HFFc6 (cell line): ENCODE measurements around the gene KRT32. TPM values are rescaled to one million over a fixed set of nuclear protein-coding genes. Genes with fewer than 3 reads are reported as not detected.

Experiments
- DNase-seq: peaks from one replicate; pipeline ENCODE4 v3.0.0-alpha.2; 2018
- H3K27ac Mint-ChIP-seq: 2 replicates; pipeline ENCODE4 v1.8.0; 2020; ENCODE audit warnings: mild to moderate bottlenecking, mixed read lengths
- H3K27me3 Mint-ChIP-seq: 2 replicates; pipeline ENCODE4 v1.8.0; 2021; ENCODE audit warnings: mild to moderate bottlenecking, moderate library complexity, mixed read lengths; ENCODE audit not compliant: insufficient read depth
- H3K36me3 Mint-ChIP-seq: 2 replicates; pipeline ENCODE4 v1.8.0; 2021; ENCODE audit warnings: low read depth, mixed read lengths
- H3K4me1 Mint-ChIP-seq: 2 replicates; pipeline ENCODE4 v1.8.0; 2020; ENCODE audit warnings: low read depth, mixed read lengths
- H3K4me3 Mint-ChIP-seq: 2 replicates; pipeline ENCODE4 v1.8.0; 2020; ENCODE audit warnings: mild to moderate bottlenecking, moderate library complexity, mixed read lengths
- H3K9me3 Mint-ChIP-seq: 2 replicates; pipeline ENCODE4 v1.8.0; 2020; ENCODE audit warnings: mild to moderate bottlenecking, mixed read lengths
- CTCF ChIP-seq: fragments of 200-600 bp; sonication (generic); IDR thresholded peaks from 2 replicates; pipeline ENCODE4 v1.5.0; 2021; ENCODE audit warnings: antibody characterized with exemption, mild to moderate bottlenecking
- total RNA-seq, 6 experiments: library from RNA; stranded (reverse); fragmentation: NEBNext Ultra II Directional; extraction: Animal tissue kit (Norgen Biotek cat#: 25700); gene quantifications; 2 replicates in 1 of 6; 3 replicates in 5 of 6; pipeline ENCODE4 v1.2.3, GENCODE V29; 2021

Gene KRT32
- total RNA-seq, 6 experiments from 2014 or later: 0.14 TPM; not detected in 4

GRCh38 chr17:41505007-41505808, 38.0 kb upstream of the KRT32 start, which contains the start of gene KRT13:
KRT13 (minus strand) TSS chr17:41505612; CDS start chr17:41505550, 62 bp downstream.
- Mint-ChIP-seq H3K27me3 (no peaks in the 10 kb centered on the region; the same call in 1 of the 2 replicates), H3K36me3 (no peaks in the 10 kb centered on the region), H3K9me3 (no peaks in the 10 kb centered on the region), H3K27ac (no peak within 1 kb of the TSS), H3K4me1 (peaks cover 26% of the 10 kb centered on the region), H3K4me3 (no peak within 1 kb of the TSS)
- no peak for DNase-seq
- TF ChIP-seq CTCF: no peak

- no peak for DNase-seq
- Mint-ChIP-seq H3K9me3 (no peaks in the 10 kb centered on the region), H3K4me1 (peaks cover 34% of the 10 kb centered on the region), H3K27me3 (no peaks in the 10 kb centered on the region; the same call in 1 of the 2 replicates), H3K4me3 (no peak overlapping the region), H3K27ac (no peak overlapping the region), H3K36me3 (no peaks in the 10 kb centered on the region)
- TF ChIP-seq CTCF: no peak
Measured at GRCh38 chr17:41504246-41504977, 37.2 kb upstream of the KRT32 start.

- Mint-ChIP-seq H3K4me1 (peaks cover 43% of the 10 kb centered on the region), H3K36me3 (no peaks in the 10 kb centered on the region), H3K27ac (no peak overlapping the region; the same call in 1 of the 2 replicates), H3K27me3 (no peaks in the 10 kb centered on the region; the same call in 1 of the 2 replicates), H3K4me3 (no peak overlapping the region), H3K9me3 (no peaks in the 10 kb centered on the region)
- TF ChIP-seq CTCF: no peak
- no peak for DNase-seq
Measured at GRCh38 chr17:41503202-41503601, 36.0 kb upstream of the KRT32 start.

- H3K4me1 Mint-ChIP-seq: peaks cover 56% of the 10 kb centered on the region
- H3K9me3 Mint-ChIP-seq: no peaks in the 10 kb centered on the region
- 0 out of 2 replicates have a peak, but pooled peaks have one; percentile 7 for TF ChIP-seq CTCF
- peak overlapping the region; percentile 2; the same call in 1 of the 2 replicates for H3K4me3 Mint-ChIP-seq
- H3K27me3 Mint-ChIP-seq: no peaks in the 10 kb centered on the region; the same call in 1 of the 2 replicates
- H3K36me3 Mint-ChIP-seq: no peaks in the 10 kb centered on the region
- DNase-seq: peak; percentile 79
- peak overlapping the region; percentile 77 for H3K27ac Mint-ChIP-seq
Measured at GRCh38 chr17:41500131-41500911, 33.1 kb upstream of the KRT32 start.

GRCh38 chr17:41499714-41500113, 32.5 kb upstream of the KRT32 start:
- TF ChIP-seq CTCF: no peak
- Mint-ChIP-seq H3K4me1 (peaks cover 58% of the 10 kb centered on the region), H3K27me3 (no peaks in the 10 kb centered on the region; the same call in 1 of the 2 replicates), H3K27ac (peak overlapping the region; percentile 77), H3K9me3 (no peaks in the 10 kb centered on the region), H3K36me3 (no peaks in the 10 kb centered on the region), H3K4me3 (peak overlapping the region; percentile 2; the same call in 1 of the 2 replicates)
- DNase-seq: no peak
